ENCODE data around the gene DCAF4.
"Not testable (repeated sequence)": the region's sequence is repeated elsewhere in the genome, so short reads cannot be mapped to it uniquely, and the experiment has no call there.

Gene DCAF4

GRCh38 chr14:72945356-72946027, 19.2 kb downstream of the DCAF4 start:
- TF ChIP-seq CTCF (IDR thresholded peaks at IDR 0.05; ENCODE audit: insufficient read depth, low read length, poor library complexity, severe bottlenecking): no peak
- DNase-seq (ENCODE audit: extremely low read depth, insufficient read length): no peak
- Histone ChIP-seq H3K27me3 (replicated peaks; ENCODE audit: control insufficient read depth, insufficient read depth, low read length) (no peaks in the 10 kb centered on the region), H3K4me3 (replicated peaks; ENCODE audit: low read depth, low read length) (no peak overlapping the region), H3K36me3 (ENCODE audit: control insufficient read depth, insufficient read depth, low read length) (peaks cover 22% of the 10 kb centered on the region)

- DNase-seq (ENCODE audit: extremely low read depth, insufficient read length): no peak
- no peak overlapping the region for H3K4me3 ChIP-seq (replicated peaks; ENCODE audit: low read depth, low read length)
- TF ChIP-seq CTCF (IDR thresholded peaks at IDR 0.05; ENCODE audit: insufficient read depth, low read length, poor library complexity, severe bottlenecking): no peak
- peaks cover 19% of the 10 kb centered on the region for H3K36me3 ChIP-seq (ENCODE audit: control insufficient read depth, insufficient read depth, low read length)
- no peaks in the 10 kb centered on the region for H3K27me3 ChIP-seq (replicated peaks; ENCODE audit: control insufficient read depth, insufficient read depth, low read length)
Measured at GRCh38 chr14:72946491-72946890, 20.2 kb downstream of the DCAF4 start.

GRCh38 chr14:72947366-72948160, 21.3 kb downstream of the DCAF4 start:
- H3K36me3 ChIP-seq (ENCODE audit: control insufficient read depth, insufficient read depth, low read length): peaks cover 18% of the 10 kb centered on the region
- no peak for DNase-seq (ENCODE audit: extremely low read depth, insufficient read length)
- no peak overlapping the region for H3K4me3 ChIP-seq (replicated peaks; ENCODE audit: low read depth, low read length)
- TF ChIP-seq CTCF (IDR thresholded peaks at IDR 0.05; ENCODE audit: insufficient read depth, low read length, poor library complexity, severe bottlenecking): no peak
- H3K27me3 ChIP-seq (replicated peaks; ENCODE audit: control insufficient read depth, insufficient read depth, low read length): no peaks in the 10 kb centered on the region

- DNase-seq (ENCODE audit: extremely low read depth, insufficient read length): no peak
- peak; percentile 85 for TF ChIP-seq CTCF (IDR thresholded peaks at IDR 0.05; ENCODE audit: insufficient read depth, low read length, poor library complexity, severe bottlenecking)
- Histone ChIP-seq H3K4me3 (replicated peaks; ENCODE audit: low read depth, low read length) (no peak overlapping the region), H3K36me3 (ENCODE audit: control insufficient read depth, insufficient read depth, low read length) (peaks cover 12% of the 10 kb centered on the region), H3K27me3 (replicated peaks; ENCODE audit: control insufficient read depth, insufficient read depth, low read length) (no peaks in the 10 kb centered on the region)
Measured at GRCh38 chr14:72948481-72949138, 22.3 kb downstream of the DCAF4 start.

- no peaks in the 10 kb centered on the region for H3K27me3 ChIP-seq (replicated peaks; ENCODE audit: control insufficient read depth, insufficient read depth, low read length)
Measured at GRCh38 chr14:72952171-72952570, 25.9 kb downstream of the DCAF4 start.

GRCh38 chr14:72956741-72957140, 30.5 kb downstream of the DCAF4 start:
- not testable (repeated sequence) for H3K27me3 ChIP-seq (replicated peaks; ENCODE audit: control insufficient read depth, insufficient read depth, low read length); DNase-seq (ENCODE audit: extremely low read depth, insufficient read length)

More at GRCh38 chr14:72952171-72952570, 25.9 kb downstream of the DCAF4 start:
- H3K36me3 ChIP-seq (ENCODE audit: control insufficient read depth, insufficient read depth, low read length): peaks cover 17% of the 10 kb centered on the region
- no peak for TF ChIP-seq CTCF (IDR thresholded peaks at IDR 0.05; ENCODE audit: insufficient read depth, low read length, poor library complexity, severe bottlenecking)
- H3K4me3 ChIP-seq (replicated peaks; ENCODE audit: low read depth, low read length): no peak overlapping the region
- no peak for DNase-seq (ENCODE audit: extremely low read depth, insufficient read length)

More at GRCh38 chr14:72956741-72957140, 30.5 kb downstream of the DCAF4 start:
- H3K4me3 ChIP-seq (replicated peaks; ENCODE audit: low read depth, low read length): not testable (repeated sequence)
- peaks cover 22% of the 10 kb centered on the region for H3K36me3 ChIP-seq (ENCODE audit: control insufficient read depth, insufficient read depth, low read length)

Measured in GM06990 (cell line).